GM19438 (cell line): ENCODE data around the gene ELOVL2.
"Not testable (repeated sequence)": the region's sequence is repeated elsewhere in the genome, so short reads cannot be mapped to it uniquely, and the experiment has no call there.

ENCODE experiments used
- ATAC-seq: cut with Tn5 transposase; IDR thresholded peaks from one replicate; pipeline ENCODE4 v1.9.1; 2021; ENCODE audit warnings: low read depth; ENCODE audit not compliant: unreplicated experiment

The ELOVL2 gene

DNA sequence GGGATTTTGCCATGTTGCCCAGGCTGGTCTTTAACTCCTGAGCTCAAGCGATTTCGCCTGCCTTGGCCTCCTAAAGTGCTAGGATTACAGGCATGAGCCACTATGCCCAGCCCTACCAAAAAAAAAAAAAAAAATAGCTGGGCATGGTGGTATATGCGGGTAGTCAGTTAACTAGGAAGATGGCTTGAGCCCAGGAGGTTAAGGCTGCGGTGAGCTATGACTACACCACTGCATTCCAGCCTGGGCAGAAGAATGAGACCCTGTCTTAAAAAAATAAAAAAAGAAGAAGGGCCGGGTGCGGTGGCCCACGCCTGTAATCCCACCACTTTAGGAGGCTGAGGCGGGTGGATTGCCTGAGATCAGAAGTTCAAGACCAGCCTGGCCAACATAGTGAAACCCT is 50.2 kb downstream of the ELOVL2 start:
- ATAC-seq, result no peak

DNA sequence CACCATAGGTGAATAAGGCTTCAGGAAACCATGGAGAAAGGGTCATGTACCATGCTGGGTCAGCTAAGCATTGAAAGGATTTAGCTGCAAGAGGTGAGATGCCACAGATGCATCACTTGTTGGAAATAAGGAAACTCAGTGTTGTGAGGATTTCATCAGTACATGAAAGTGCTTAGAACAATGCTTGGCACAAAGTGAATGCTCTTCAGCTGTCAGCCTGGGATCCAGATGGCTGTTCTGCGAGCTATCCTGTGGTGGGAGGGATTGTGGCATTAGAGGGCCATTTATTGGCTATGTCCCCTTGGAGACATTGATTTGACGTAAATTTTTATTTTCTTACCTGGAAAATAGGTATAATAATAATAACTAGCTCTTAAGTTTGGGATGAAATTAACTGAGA is 53.0 kb downstream of the ELOVL2 start:
- ATAC-seq, result no peak

DNA sequence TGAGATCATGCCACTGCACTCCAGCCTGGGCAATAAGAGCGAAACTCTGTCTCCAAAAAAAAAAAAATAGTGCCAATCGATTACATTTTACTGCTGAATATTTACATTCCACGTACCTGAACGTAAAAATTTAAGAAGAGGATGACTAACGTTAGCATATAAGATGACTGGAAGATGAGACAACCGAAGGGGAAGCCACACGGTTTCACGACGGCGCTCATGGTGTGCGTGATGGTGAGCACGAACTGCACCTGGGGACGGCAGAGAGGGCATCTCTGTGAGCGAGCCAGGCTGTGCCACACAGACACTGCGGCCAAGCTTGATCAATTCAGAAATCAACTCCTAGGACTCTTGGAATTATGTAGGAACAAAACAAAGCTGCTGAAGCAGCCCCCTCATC is 54.5 kb downstream of the ELOVL2 start:
- ATAC-seq, result no peak

DNA sequence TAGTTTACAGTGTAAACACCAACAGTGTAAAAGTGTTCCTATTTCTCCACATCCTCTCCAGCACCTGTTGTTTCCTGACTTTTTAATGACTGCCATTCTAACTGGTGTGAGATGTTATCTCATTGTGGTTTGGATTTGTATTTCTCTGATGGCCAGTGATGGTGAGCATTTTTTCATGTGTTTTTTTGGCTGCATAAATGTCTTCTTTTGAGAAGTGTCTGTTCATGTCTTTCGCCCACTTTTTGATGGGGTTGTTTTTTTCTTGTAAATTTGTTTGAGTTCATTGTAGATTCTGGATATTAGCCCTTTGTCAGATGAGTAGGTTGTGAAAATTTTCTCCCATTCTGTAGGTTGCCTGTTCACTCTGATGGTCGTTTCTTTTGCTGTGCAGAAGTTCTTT is 59.1 kb downstream of the ELOVL2 start:
- ATAC-seq, result not testable (repeated sequence)

DNA sequence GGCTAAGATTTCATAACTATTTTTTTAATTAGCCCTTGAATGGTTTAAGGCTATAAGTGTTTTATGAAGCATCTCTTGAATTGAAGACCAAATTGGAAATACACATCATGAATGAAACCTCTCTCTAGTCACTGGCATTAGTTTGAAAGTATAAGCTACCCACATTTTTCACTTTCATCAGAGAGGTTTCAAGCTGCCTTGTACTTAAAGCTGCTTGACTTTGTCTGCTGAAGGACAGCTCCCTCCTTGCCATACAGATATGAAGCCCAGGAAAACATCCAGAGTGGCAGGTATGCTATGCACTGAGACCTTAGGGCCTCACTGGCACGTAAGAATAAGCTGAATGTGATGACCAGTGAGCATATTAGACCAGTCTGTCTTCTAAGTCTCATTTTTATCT is 62.7 kb downstream of the ELOVL2 start:
- ATAC-seq, result no peak

DNA sequence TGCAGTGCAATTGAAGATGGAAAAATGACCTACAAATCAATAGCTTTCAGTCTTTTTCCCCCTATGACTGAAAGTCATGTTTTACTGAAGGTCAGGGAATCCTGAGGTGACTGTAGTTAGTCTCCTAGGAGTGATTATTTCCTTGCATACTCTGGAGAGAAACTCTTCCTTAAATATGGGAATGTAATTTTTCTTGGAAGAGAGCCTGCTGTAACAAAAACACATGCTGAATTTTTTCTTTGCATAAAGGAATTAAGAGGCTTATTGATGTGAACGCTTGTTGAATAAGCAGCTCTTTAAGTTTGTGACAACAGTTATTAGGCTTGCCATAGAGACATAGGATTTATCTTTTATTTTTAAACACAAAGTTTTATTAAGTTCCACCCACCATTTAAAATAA is 64.5 kb downstream of the ELOVL2 start:
- ATAC-seq, result no peak

DNA sequence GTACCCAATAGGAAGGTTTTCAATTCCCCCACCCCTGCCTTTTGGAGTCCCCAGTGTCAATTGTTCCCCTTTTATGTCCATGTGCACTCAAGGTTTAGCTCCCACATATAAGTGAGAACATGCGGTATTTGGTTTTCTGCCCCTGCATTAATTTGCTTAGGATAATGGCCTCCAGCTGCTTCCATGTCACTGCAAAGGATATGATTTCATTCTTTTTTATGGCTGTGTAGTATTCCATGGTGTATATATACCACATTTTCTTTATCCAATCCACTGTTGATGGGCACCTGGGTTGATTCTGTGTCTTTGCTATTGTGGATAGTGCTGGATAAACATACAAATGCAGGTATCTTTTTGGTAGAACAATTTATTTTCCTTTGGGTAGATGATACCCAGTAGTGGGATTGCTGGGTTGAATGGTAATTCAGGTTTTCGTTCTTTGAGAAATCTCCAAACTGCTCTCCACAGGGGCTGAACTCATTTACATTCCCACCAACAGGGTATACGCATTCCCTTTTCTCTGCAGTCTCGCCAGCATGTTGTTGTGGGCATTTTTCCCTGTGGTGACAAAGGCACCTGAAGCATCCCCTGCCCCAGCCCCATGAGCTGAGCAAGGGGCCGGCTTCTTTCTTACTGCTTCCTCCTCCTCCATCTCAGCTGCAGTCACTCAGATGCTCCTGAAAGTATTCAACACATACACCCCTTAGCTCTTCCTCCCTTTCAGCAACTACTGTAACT is 66.7 kb downstream of the ELOVL2 start:
- ATAC-seq, result no peak

DNA sequence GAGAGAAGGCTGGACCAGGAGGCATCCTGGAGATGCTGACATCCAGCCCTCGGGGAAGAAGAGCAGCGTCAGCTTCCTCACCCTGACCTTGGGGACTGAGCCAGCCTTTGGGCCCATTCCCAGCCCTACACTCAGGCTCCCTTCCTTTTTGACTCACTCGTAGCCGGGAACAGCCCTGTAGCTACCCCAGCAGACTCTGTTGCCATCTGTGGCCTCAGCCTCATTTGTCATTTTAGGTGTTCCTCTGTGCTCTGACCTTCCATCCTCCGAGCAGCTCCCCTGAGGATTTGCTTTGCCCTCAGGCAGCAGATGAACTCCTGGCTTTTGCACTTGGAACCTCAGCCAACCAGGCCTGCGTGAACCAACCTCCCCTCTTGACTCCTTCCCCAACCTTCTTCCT is 67.5 kb downstream of the ELOVL2 start:
- ATAC-seq, result no peak

DNA sequence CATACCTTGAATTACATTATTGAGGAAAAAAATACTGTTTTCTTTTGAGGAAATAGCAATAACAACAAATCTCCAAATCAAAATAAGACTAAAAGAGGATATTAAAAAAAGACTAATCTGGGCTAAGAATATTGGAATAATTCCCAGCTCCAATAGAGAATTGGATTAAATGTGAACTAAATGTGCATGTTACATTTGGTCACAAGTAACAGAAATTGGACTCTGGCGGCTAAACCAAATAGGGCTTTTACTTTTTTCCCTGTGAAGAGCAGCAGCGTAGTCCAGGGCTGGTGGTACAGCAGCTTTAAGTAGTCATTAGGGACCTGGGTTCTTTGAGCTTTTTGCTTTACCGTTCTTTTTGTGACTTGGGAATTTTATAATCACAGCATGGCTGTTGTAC is 71.9 kb downstream of the ELOVL2 start:
- no peak for ATAC-seq

DNA sequence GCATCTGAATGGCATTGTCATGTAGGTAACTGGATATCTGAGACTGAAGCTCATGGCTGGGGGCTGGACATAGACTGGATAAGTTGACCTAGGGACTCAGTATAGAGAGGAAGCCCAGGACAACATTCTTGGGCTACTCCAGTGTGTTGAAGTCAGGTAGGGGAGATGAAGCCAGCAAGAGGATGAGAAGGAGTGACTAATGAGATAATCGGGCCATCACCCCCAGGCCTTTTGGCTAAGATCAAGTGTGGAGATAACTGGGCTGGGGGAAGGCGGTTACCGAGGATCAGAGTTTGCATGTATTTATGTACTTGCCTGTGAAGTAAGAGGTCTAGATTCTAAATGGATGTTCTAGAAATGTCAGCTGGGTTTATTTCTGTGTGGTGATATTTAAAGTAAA is 73.4 kb downstream of the ELOVL2 start:
- no peak for ATAC-seq

DNA sequence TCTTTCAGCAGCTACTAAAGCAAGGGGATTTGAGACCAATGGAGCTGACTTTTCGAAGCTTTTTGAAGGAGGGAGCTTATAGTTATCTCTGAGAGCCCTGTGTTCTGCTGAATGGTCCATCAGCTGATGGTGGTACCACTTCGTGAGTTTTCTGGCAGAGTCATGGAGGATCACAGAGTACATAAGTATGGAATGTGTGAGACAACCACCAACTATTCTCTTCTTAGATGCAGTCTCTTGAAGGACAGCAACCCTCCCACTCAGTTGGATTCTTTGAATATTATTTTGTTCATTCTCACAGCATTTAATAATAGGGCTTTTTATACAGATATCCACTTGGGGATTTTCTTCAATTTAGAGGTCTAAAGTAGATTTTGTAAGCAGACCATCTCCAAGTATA is 75.3 kb downstream of the ELOVL2 start:
- ATAC-seq, result no peak

DNA sequence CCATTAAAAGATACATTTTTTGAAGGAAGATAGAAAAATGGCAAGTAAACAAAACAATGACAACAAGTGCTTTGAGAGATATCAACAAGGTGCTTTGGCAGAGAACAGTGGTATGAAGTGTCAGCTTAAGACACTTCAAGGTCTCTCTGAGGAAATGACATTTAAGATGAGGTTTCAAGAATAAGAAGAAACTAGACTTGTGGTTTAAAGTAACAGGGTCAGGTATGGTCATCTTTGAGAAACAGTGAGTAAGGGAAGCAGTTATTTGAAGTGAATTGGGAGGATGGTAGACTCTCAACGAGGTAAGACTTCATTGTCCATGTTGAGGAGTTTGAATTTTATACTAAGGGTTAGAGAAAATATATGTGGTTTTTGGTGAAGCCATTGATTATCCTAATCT is 79.4 kb downstream of the ELOVL2 start:
- peak; percentile 75 for ATAC-seq

DNA sequence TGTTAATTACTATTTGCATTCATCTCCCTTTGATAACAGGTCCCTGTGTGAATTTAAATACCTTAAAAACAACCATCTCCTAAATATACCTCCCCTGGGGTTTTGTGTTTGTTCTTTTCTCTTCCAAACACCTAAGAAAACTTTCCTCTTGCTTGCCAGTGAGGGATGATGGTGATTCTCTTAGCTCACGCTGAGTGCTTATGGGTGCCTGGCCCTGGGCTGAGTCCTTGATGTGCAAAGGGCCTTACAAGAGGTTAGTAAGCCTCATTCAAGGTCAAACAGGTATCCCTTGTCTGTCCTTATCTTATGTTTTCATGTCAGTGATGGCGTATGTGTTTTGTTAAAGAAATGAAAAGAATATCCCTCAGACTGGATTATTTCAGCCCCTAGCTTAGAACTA is 81.0 kb downstream of the ELOVL2 start:
- no peak for ATAC-seq

DNA sequence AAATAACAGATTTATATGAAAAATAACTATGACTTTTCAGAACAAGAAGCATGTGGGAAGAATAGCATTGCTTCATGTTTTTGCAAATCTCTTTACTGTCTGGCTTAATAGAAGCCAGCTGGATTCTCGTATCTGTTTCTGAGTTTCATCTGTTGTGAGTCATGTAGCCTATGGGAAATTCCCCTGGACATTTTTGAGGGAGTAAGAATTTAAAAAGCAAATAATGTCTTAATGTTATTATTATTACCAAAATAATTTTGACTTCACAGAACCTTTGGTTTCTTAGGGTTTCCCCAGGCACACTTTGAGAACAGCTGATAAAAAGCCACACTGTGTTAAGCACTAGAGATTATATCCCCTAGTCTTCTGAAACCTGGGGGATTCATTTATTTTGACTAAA is 81.4 kb downstream of the ELOVL2 start:
- no peak for ATAC-seq

DNA sequence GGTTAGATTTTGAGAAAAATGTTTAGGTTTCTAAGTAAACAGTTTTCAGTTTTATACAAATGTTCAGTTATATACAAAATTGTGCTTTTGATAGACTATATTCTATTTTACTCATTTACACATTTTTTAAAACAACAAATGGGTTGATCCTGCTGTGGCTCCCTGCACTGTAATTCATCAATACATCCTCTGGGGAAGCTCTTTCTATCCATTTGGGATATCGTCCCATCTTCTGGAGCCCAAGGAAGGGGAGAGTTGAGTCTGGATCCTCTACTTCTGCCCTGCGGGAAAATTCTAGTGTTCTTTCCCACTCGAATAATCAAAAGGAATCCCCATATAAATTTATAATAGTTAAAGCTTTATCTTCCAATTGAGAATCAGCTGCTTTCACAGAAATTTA is 82.3 kb downstream of the ELOVL2 start:
- ATAC-seq, result no peak

DNA sequence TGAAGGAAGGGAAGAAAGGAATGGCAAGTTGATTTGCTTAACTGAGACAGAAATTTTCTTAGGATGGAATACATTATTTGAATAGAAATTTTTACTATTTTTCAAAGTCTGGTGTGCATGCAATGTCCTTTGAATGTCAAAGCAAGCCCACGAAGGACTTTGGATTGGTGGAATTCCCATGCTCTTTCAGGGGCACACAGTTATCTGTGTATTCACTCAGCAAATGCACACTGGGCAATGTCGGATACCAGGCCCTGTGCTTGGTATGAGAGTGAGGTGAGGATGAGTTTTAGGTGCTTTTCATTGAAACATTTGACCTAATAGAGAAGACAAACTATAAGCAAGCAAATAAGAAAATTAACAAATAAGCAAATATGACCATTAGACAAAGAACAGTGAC is 83.9 kb downstream of the ELOVL2 start:
- ATAC-seq, result no peak

DNA sequence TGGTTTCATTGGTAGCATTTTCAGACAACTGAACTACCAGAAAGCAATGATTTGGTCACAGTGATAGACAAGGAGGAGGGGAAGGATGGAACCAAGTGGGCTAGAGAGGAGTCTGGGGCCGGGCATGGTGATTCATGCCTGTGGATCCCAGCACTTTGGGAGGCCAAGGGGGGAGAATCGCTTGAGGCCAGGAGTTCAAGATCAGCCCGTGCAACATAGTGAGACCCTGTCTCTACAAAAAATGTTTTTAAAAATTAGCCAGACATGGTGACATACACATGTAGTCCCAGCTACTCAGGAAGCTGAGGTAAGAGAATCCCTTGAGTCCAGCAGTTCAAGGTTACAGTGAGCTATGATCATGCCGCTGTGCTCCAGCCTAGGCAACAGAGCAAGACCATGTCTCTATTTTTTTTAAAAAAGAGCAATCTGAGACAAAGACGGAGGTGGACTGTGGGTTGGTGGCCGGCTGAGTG is 86.7 kb downstream of the ELOVL2 start:
- no peak for ATAC-seq

DNA sequence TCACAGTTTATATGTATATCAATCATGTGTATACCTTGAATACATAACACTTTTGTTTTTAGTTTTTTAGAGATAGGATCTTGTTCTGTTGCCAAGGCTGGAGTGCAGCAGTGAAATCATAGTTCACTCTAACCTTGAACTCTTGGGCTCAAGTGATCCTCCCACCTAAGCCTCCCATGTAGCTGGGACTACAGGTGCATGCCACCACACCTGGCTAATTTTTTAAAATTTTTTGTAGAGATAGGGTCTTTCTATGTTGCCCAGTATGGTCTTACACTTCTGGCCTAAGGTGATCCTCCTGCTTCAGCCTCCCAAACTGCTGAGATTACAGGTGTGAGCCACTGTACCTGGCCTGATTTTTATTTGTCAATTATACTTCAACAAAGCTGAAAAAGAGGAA is 87.3 kb downstream of the ELOVL2 start:
- no peak for ATAC-seq

DNA sequence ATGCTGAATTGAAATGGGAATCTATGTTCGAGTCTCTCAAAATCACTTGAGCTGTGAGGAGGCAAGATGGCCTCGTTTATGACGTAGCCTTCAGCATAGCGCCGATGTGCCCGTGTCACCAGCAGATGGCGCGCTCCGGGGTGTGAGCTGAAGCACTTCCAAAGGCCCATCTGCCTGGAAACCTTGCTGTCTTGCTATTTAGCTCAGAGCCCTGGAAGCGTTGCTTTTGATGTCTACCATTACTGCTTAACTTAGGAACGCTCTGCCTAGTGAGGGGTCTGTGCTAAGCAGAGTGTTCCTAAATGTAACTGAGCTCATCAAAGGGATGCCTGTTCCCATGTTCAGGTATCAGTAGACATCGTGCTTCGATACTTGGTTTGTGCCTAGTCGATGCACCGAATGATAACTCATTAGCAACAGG is 89.5 kb downstream of the ELOVL2 start:
- ATAC-seq, result peak; percentile 77

DNA sequence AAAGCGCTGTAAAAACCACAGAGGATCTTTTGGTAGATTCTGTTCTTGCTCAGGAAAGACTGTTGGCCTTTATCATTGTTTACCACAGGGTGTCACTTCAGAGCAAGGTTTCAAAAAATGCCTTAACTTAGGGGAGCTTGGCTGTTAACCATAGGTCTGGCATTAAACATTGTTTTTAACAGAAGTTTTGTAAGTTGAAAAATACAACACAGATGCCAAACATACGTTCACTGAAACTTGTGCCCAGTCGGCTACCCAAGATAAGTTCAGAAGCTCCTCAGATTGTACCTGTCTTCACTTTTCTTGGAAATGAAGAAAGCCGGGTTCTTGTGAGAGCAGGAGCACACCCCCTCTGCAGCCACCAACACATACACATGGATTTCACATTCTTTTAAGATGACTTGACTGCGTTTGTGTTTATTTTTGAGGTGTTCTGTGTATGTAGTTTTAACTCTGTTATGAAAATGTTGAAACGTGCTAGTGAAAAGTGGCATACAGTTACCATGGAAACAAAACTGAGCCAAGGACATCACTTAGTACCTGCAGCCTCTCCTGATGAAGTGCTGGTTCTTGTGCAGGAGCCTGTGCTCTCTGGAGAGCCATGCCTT is 92.3 kb downstream of the ELOVL2 start:
- ATAC-seq, result no peak

DNA sequence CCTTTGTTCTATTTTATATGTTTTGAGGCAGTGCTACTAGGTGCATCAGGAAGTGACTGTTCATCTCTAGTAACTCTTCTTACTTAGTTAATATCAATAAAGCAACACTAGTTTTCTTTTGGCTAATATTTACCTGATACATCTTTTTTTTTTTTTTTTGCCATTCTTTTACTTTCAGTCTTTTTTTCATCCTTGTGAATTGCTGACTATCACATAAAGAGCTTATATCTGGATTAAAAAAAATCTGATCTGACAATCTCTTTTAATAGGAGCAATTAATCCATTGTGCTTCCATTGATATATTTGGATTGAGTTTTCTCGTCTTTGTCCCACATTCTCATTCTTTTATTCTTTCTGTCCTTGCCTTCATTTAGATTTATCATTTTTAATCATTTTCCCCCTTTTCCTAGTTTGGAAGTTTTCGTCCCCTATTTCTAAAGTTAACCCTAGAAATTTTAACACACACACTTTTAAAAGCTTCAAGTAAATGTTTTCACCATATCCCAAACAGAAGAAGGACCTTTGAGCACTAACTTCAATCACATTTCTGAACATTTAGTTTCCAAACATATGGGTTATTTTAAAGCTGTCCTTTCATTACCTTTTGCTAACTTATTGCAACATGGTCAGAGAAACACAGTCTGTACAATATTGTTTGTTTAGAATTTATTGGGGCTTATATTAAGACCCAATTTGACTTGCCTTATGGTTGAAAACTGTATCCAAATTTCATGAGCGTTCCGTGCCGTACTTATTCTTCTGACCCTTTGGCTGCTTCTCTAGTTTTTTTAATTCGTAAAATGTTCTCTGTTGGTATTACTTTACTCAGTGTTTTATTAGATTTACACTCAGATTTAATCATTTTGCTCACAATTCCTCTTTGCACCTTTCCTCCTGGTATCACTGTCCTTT is 94.3 kb downstream of the ELOVL2 start:
- ATAC-seq, result no peak
